SK-N-SH (cell line): Measurements from ENCODE around the gene OR1N1.

Source experiments
- CHD2 ChIP-seq: fragments of 150-350 bp; IDR thresholded peaks from 2 replicates; pipeline ENCODE4 v1.6.1; 2018; ENCODE audit warnings: low read length; ENCODE audit not compliant: partially characterized antibody
- EZH2phosphoT487 ChIP-seq: fragments of 200-600 bp; sonication (generic); IDR thresholded peaks from 2 replicates; pipeline ENCODE4 v1.6.1; 2017; ENCODE audit warnings: low read depth, mixed run types, mild to moderate bottlenecking, antibody characterized with exemption, moderate library complexity, borderline replicate concordance
- JUND ChIP-seq: IDR thresholded peaks from 2 replicates; pipeline ENCODE4 v1.4.0; 2012
- MXI1 ChIP-seq: IDR thresholded peaks from 2 replicates; pipeline ENCODE4 v1.6.1; 2012; ENCODE audit warnings: mild to moderate bottlenecking, low read depth, low read length, improper control_type of control experiment
- NRF1 ChIP-seq: IDR thresholded peaks from 2 replicates; pipeline ENCODE4 v1.6.1; 2012; ENCODE audit warnings: low read depth, mild to moderate bottlenecking, low read length
- POLR2AphosphoS5 ChIP-seq: IDR thresholded peaks from 2 replicates; pipeline ENCODE4 v1.6.1; 2012; ENCODE audit warnings: low read depth, low read length
- SIN3A ChIP-seq: IDR thresholded peaks from 2 replicates; pipeline ENCODE4 v1.6.1; 2012; ENCODE audit warnings: low read depth, mild to moderate bottlenecking, low read length, moderate library complexity, borderline replicate concordance
- TAF1 ChIP-seq: IDR thresholded peaks from 2 replicates; pipeline ENCODE4 v1.6.1; 2012; ENCODE audit warnings: low read depth, mild to moderate bottlenecking, low read length, moderate library complexity, borderline replicate concordance
- TEAD4 ChIP-seq: IDR thresholded peaks from 2 replicates; pipeline ENCODE4 v1.4.0; 2012; ENCODE audit warnings: mild to moderate bottlenecking, borderline replicate concordance; ENCODE audit not compliant: insufficient read depth
- TF ChIP-seq, protein P1 (sequence below): fragments of 200-600 bp; sonication (generic); IDR thresholded peaks from 2 replicates; pipeline ENCODE4 v1.6.1; 2017; ENCODE audit warnings: antibody characterized with exemption, mild to moderate bottlenecking, moderate library complexity
- TF ChIP-seq, protein P2 (sequence below): fragments of 150-350 bp; IDR thresholded peaks from 2 replicates; pipeline ENCODE4 v1.6.1; 2017; ENCODE audit warnings: antibody characterized with exemption, low read length, low read depth, borderline replicate concordance

DNA sequence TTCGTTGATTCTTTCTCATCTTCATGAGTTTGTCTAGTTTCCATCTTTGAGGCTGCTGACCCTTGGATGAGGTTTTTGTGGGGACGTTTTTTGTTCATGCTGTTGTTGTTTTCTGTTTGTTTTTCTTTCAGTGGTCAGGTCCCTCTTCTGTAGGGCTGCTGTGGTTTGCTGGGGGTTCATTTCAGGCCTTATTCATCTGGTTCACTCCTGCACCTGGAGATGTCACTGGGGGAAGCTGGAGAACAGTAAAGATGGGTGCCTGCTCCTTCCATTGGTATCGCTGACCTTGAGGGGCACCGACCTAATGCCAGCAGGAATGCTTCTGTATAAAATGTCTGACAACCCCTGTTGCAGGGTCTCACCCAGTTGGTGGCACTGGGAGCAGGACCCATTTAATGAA lies 34.4 kb upstream of the OR1N1 start:
- TF ChIP-seq, protein P1, sequence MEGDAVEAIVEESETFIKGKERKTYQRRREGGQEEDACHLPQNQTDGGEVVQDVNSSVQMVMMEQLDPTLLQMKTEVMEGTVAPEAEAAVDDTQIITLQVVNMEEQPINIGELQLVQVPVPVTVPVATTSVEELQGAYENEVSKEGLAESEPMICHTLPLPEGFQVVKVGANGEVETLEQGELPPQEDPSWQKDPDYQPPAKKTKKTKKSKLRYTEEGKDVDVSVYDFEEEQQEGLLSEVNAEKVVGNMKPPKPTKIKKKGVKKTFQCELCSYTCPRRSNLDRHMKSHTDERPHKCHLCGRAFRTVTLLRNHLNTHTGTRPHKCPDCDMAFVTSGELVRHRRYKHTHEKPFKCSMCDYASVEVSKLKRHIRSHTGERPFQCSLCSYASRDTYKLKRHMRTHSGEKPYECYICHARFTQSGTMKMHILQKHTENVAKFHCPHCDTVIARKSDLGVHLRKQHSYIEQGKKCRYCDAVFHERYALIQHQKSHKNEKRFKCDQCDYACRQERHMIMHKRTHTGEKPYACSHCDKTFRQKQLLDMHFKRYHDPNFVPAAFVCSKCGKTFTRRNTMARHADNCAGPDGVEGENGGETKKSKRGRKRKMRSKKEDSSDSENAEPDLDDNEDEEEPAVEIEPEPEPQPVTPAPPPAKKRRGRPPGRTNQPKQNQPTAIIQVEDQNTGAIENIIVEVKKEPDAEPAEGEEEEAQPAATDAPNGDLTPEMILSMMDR: no peak
- TF ChIP-seq, protein P2, sequence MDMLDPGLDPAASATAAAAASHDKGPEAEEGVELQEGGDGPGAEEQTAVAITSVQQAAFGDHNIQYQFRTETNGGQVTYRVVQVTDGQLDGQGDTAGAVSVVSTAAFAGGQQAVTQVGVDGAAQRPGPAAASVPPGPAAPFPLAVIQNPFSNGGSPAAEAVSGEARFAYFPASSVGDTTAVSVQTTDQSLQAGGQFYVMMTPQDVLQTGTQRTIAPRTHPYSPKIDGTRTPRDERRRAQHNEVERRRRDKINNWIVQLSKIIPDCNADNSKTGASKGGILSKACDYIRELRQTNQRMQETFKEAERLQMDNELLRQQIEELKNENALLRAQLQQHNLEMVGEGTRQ: no peak
- TF ChIP-seq SIN3A (no peak), NRF1 (no peak), TEAD4 (no peak), EZH2phosphoT487 (no peak), CHD2 (no peak), JUND (no peak), TAF1 (no peak), MXI1 (no peak), POLR2AphosphoS5 (no peak)
